Prostate gland (tissue), 2 donors: ENCODE measurements around the gene LIMK1.
"Not testable (repeated sequence)": the region's sequence is repeated elsewhere in the genome, so short reads cannot be mapped to it uniquely, and the experiment has no call there.

ENCODE experiments used
- POLR2A ChIP-seq: fragments of 450-650 bp; IDR thresholded peaks from one replicate; pipeline ENCODE4 v1.6.1; 2016; ENCODE audit warnings: antibody characterized with exemption, mild to moderate bottlenecking
- POLR2AphosphoS5 ChIP-seq: sonication (generic); formaldehyde crosslinking; IDR thresholded peaks from one replicate; pipeline ENCODE4 v1.6.1; 2017; ENCODE audit warnings: antibody characterized with exemption
- TF ChIP-seq, protein P1 (sequence below), 4 experiments: fragments of 200-600 bp in 2 of 4; fragments of 450-650 bp in 2 of 4; sonication (generic) in 2 of 4; IDR thresholded peaks; 1 replicate in 3 of 4; 2 replicates in 1 of 4; pipeline ENCODE4 v1.5.1; 2016 to 2019; ENCODE audit warnings: antibody characterized with exemption in 4 of 4, mild to moderate bottlenecking in 2 of 4, moderate library complexity in 2 of 4

DNA sequence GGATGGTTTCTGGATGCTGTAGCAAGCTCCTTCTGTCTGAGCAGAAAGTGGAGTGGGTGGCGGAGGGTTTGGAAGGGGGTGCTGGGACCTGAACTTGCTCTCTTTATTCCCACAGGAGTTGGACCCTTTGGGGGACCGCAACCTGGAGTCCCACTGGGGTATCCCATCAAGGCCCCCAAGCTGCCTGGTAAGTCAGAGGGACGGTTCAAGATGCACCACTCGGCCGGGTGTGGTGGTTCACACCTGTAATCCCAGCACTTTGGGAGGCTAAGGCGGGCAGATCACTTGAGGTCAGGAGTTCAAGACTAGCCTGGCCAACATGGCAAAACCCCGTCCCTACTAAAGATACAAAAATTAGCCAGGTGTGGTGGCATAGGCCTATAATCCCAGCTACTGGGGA lies 37.0 kb upstream of the LIMK1 start:
- TF ChIP-seq, protein P1, sequence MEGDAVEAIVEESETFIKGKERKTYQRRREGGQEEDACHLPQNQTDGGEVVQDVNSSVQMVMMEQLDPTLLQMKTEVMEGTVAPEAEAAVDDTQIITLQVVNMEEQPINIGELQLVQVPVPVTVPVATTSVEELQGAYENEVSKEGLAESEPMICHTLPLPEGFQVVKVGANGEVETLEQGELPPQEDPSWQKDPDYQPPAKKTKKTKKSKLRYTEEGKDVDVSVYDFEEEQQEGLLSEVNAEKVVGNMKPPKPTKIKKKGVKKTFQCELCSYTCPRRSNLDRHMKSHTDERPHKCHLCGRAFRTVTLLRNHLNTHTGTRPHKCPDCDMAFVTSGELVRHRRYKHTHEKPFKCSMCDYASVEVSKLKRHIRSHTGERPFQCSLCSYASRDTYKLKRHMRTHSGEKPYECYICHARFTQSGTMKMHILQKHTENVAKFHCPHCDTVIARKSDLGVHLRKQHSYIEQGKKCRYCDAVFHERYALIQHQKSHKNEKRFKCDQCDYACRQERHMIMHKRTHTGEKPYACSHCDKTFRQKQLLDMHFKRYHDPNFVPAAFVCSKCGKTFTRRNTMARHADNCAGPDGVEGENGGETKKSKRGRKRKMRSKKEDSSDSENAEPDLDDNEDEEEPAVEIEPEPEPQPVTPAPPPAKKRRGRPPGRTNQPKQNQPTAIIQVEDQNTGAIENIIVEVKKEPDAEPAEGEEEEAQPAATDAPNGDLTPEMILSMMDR (IDR thresholded peaks at IDR 0.05), result not testable (repeated sequence)
- TF ChIP-seq POLR2A, POLR2AphosphoS5: not testable (repeated sequence)
